SJSA1 (cell line): ENCODE data around the gene PLCD3. TPM values are rescaled to one million over a fixed set of nuclear protein-coding genes. Genes with fewer than 3 reads are reported as not detected.

Experiments used
- DNase-seq, 2 experiments: peaks; one replicate each; pipeline ENCODE4 v3.0.0-alpha.2; 2015 to 2020; ENCODE audit warnings: low spot score in 2 of 2, low read depth in 1 of 2
- H3K27ac ChIP-seq: fragments of 250-450 bp; sonication (Bioruptor Pico); 2 replicates; pipeline ENCODE4 v1.5.1; 2020; ENCODE audit warnings: mild to moderate bottlenecking, moderate library complexity
- H3K27me3 ChIP-seq: fragments of 250-450 bp; sonication (Bioruptor Pico); replicated peaks from 2 replicates; pipeline ENCODE4 v1.5.1; 2020; ENCODE audit warnings: mild to moderate bottlenecking, moderate library complexity
- H3K36me3 ChIP-seq: fragments of 250-450 bp; sonication (Bioruptor Pico); 2 replicates; pipeline ENCODE4 v1.5.1; 2020; ENCODE audit warnings: mild to moderate bottlenecking
- H3K4me1 ChIP-seq: fragments of 250-450 bp; sonication (Bioruptor Pico); replicated peaks from 2 replicates; pipeline ENCODE4 v1.6.1; 2021; ENCODE audit warnings: mild to moderate bottlenecking
- H3K4me3 ChIP-seq: fragments of 250-450 bp; sonication (Bioruptor Pico); 2 replicates; pipeline ENCODE4 v1.5.1; 2020; ENCODE audit warnings: mild to moderate bottlenecking
- H3K9me3 ChIP-seq: fragments of 250-450 bp; sonication (Bioruptor Pico); replicated peaks from 2 replicates; pipeline ENCODE4 v1.5.1; 2020; ENCODE audit warnings: mild to moderate bottlenecking
- total RNA-seq: library from RNA; depleted of rRNA; stranded (reverse); fragments of >200 nt; shearing (Covaris generic); gene quantifications from 2 replicates; pipeline ENCODE4 v1.2.3, GENCODE V29; 2014

PLCD3 gene
- total RNA-seq, 1 experiment from 2014 or later = 92.5 TPM

DNA sequence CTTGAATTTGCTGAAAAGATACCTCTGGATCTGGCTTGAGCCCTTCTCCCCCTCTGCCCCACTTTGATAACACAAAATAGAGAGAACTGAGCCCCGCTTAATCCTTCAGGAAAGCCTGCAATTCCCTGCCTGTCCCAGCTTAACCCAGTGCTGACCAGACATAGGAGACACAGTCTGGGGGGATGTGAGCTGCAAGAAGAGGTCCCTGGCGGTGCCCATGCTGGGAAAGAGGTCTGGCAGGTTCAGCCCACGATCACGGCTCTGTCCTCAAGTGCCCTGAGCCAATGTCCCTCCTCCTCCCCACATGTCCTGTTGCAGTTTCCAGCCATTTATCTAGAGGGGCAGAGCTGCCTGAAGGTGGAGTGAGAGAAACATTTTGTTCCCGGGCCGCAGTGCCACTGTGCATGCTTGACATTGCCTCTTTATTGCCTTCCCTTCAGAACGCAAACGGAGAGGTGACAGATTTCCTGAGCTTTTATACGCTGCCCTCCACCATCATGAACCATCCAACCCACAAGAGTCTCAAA lies 29.0 kb downstream of the PLCD3 start:
- Histone ChIP-seq H3K4me3 (no peak overlapping the region), H3K9me3 (no peaks in the 10 kb centered on the region), H3K36me3 (peaks cover 96% of the 10 kb centered on the region), H3K27me3 (no peaks in the 10 kb centered on the region), H3K27ac (no peak overlapping the region), H3K4me1 (no peaks in the 10 kb centered on the region)
- DNase-seq = no peak

GRCh38 chr17:45102856-45103255 lies 29.5 kb downstream of the PLCD3 start:
- H3K4me3 ChIP-seq = no peak overlapping the region
- no peak overlapping the region for H3K27ac ChIP-seq
- no peaks in the 10 kb centered on the region for H3K4me1 ChIP-seq
- no peaks in the 10 kb centered on the region for H3K9me3 ChIP-seq
- no peak for DNase-seq
- no peaks in the 10 kb centered on the region for H3K27me3 ChIP-seq
- peaks cover 96% of the 10 kb centered on the region for H3K36me3 ChIP-seq

- Histone ChIP-seq H3K27me3 (no peaks in the 10 kb centered on the region), H3K27ac (no peak overlapping the region), H3K36me3 (peaks cover 96% of the 10 kb centered on the region), H3K4me1 (no peaks in the 10 kb centered on the region), H3K9me3 (no peaks in the 10 kb centered on the region), H3K4me3 (no peak overlapping the region)
- no peak for DNase-seq
Observed at GRCh38 chr17:45101883-45102811, 30.2 kb downstream of the PLCD3 start.

DNA sequence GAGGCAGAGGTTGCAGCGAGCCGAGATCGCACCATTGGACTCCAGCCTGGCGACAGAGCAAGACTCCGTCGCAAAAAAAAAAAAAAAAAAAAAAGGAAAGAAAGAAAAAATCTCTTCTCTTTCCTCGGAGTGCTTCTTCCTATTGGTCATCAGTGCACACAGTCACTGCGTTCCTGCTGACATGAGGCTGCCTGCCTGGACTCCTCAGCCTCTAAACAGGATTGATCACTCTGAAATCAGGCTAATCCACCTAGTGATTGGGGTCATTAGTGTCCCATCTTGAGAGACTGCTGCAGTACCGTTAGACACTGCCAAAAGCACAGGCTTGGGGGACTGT lies 30.8 kb downstream of the PLCD3 start:
- Histone ChIP-seq H3K27ac (no peak overlapping the region), H3K4me1 (no peaks in the 10 kb centered on the region), H3K4me3 (no peak overlapping the region), H3K36me3 (peaks cover 96% of the 10 kb centered on the region), H3K27me3 (no peaks in the 10 kb centered on the region), H3K9me3 (no peaks in the 10 kb centered on the region)
- no peak for DNase-seq

DNA sequence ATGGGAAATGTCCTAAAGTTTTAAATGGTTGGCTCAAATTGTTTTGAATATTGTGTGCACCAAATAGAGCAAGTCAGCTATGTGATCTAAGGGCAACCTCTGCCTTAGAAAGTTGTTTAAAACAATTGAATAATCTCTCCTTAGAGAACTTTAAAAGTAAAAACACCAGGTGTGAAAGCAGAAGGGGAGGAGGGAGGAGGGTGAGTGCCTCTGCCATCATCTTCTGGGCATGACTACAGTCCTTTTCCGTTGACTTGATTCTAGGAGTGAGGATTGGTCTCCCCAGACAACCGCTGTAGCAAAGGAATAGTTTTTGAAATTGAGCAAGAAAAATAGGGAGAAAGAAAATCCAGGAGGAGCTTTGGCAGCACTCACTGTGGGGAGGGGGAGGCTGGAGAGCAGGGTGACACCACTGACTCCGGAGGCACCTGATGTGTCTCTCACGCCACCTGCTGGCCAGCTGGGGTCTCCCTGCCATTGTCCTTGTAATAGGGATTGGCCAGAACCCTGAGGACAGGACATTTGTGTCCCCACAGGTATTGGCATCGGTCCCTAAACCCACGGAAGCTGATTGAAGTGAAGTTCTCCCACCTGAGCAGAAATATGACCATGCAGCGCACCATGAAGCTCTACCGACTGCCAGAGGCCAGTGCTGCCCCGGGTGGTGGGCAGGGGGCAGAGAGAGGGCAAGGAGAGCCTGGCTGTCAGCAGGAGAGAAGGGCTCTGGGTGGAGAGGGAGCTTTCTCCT lies 33.3 kb downstream of the PLCD3 start:
- Histone ChIP-seq H3K9me3 (no peaks in the 10 kb centered on the region), H3K36me3 (peaks cover 98% of the 10 kb centered on the region), H3K27ac (no peak overlapping the region), H3K4me3 (no peak overlapping the region), H3K27me3 (no peaks in the 10 kb centered on the region), H3K4me1 (peaks cover 2% of the 10 kb centered on the region)
- peak; percentile 68 to 92 for DNase-seq

DNA sequence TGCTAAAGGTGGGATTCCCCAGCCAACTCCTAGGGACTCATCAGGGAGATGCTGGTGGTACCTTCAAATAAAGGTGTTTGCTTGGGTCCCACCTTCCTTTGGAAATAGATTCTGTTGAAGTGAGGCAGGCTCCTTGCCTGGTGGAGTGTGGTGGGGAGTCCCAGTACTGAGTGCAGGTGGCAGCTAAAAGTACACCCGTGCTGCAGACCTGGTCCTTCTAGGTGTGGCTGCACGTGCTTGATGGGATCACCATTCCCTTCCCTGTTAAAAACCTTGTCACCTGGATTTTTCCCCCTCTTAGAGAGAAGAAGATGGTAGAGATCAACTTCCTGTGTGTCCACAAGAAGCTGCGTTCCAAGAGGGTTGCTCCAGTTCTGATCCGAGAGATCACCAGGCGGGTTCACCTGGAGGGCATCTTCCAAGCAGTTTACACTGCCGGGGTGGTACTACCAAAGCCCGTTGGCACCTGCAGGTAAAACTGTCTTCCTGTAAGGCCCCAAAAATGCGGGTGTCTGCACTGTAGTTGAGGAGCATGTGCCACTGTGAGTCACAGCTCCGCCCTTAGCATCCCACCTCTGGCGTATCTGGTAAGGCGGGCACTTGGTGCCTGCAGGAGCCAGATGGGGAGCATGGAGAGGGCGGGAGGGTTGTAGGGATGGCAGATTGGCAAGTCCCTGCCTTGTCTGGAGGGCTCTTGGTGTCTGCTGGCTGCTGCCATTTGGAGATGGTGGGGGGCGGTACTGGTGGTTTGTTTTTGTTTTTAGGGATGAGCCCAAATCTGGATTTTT lies 34.0 kb downstream of the PLCD3 start:
- Histone ChIP-seq H3K27ac (no peak overlapping the region), H3K4me3 (no peak overlapping the region), H3K27me3 (no peaks in the 10 kb centered on the region), H3K36me3 (peaks cover 98% of the 10 kb centered on the region), H3K9me3 (no peaks in the 10 kb centered on the region), H3K4me1 (peaks cover 10% of the 10 kb centered on the region)
- no peak for DNase-seq

GRCh38 chr17:45096926-45097325 lies 35.4 kb downstream of the PLCD3 start:
- Histone ChIP-seq H3K4me3 (no peak overlapping the region), H3K27ac (no peak overlapping the region), H3K9me3 (no peaks in the 10 kb centered on the region), H3K36me3 (peaks cover 88% of the 10 kb centered on the region), H3K4me1 (peaks cover 21% of the 10 kb centered on the region), H3K27me3 (no peaks in the 10 kb centered on the region)
- no peak for DNase-seq

DNA sequence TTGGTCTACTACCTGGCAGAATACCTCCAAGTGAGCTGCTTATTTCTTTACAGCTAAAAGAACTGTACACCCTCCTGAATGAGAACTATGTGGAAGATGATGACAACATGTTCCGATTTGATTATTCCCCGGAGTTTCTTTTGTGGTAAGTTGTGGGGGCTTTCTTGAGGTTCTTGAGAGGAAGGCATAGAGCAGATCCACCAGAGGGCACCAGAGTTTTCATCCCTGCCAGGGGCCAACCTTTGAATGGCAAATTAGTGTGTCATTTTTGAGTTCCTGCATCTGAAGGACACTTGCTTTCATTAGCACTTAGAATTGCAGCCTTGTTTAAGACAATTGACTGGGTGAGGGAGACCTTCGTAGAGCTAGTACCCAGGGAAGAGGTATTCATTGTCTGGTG lies 36.2 kb downstream of the PLCD3 start:
- H3K4me3 ChIP-seq = no peak overlapping the region

GRCh38 chr17:45093444-45094110 lies 38.7 kb downstream of the PLCD3 start:
- Histone ChIP-seq H3K27ac (peak overlapping the region; percentile 54), H3K27me3 (no peaks in the 10 kb centered on the region), H3K4me3 (no peak overlapping the region), H3K9me3 (no peaks in the 10 kb centered on the region), H3K4me1 (peaks cover 30% of the 10 kb centered on the region), H3K36me3 (peaks cover 90% of the 10 kb centered on the region)
- no peak for DNase-seq

More for the DNA sequence above, 36.2 kb downstream of the PLCD3 start:
- Histone ChIP-seq H3K27me3 (no peaks in the 10 kb centered on the region), H3K9me3 (no peaks in the 10 kb centered on the region), H3K36me3 (peaks cover 88% of the 10 kb centered on the region), H3K27ac (no peak overlapping the region), H3K4me1 (peaks cover 29% of the 10 kb centered on the region)
- peak in 1 of 2 experiments; percentile 39 for DNase-seq

GRCh38 chr17:45092911-45093430 lies 39.3 kb downstream of the PLCD3 start:
- Histone ChIP-seq H3K27ac (peak overlapping the region; percentile 54), H3K4me1 (peaks cover 30% of the 10 kb centered on the region), H3K27me3 (no peaks in the 10 kb centered on the region), H3K9me3 (no peaks in the 10 kb centered on the region), H3K36me3 (peaks cover 90% of the 10 kb centered on the region), H3K4me3 (no peak overlapping the region)
- peak; percentile 95 to 99 for DNase-seq

- peaks cover 90% of the 10 kb centered on the region for H3K36me3 ChIP-seq
- 0 out of 2 replicates have a peak overlapping the region, but pooled peaks have one; percentile 2 for H3K27ac ChIP-seq
- DNase-seq = peak in 1 of 2 experiments; percentile 36
- peaks cover 30% of the 10 kb centered on the region for H3K4me1 ChIP-seq
- no peaks in the 10 kb centered on the region for H3K27me3 ChIP-seq
- no peaks in the 10 kb centered on the region for H3K9me3 ChIP-seq
- H3K4me3 ChIP-seq = no peak overlapping the region
Observed at GRCh38 chr17:45091778-45092425, 40.4 kb downstream of the PLCD3 start.

GRCh38 chr17:45090711-45091110 lies 41.6 kb downstream of the PLCD3 start:
- no peak overlapping the region for H3K27ac ChIP-seq
- H3K9me3 ChIP-seq = no peaks in the 10 kb centered on the region
- DNase-seq = no peak
- no peaks in the 10 kb centered on the region for H3K27me3 ChIP-seq
- H3K4me1 ChIP-seq = peaks cover 30% of the 10 kb centered on the region
- H3K36me3 ChIP-seq = peaks cover 90% of the 10 kb centered on the region
- no peak overlapping the region for H3K4me3 ChIP-seq
